Suppressor macrophage treated with lipopolysaccharide for 1 hour (primary cell): ENCODE measurements around the gene CYTH1.

Source experiments
- DNase-seq, 3 donors: peaks; one replicate each; pipeline ENCODE4 v3.0.0-alpha.2; 2020 to 2022

CYTH1 gene

DNA sequence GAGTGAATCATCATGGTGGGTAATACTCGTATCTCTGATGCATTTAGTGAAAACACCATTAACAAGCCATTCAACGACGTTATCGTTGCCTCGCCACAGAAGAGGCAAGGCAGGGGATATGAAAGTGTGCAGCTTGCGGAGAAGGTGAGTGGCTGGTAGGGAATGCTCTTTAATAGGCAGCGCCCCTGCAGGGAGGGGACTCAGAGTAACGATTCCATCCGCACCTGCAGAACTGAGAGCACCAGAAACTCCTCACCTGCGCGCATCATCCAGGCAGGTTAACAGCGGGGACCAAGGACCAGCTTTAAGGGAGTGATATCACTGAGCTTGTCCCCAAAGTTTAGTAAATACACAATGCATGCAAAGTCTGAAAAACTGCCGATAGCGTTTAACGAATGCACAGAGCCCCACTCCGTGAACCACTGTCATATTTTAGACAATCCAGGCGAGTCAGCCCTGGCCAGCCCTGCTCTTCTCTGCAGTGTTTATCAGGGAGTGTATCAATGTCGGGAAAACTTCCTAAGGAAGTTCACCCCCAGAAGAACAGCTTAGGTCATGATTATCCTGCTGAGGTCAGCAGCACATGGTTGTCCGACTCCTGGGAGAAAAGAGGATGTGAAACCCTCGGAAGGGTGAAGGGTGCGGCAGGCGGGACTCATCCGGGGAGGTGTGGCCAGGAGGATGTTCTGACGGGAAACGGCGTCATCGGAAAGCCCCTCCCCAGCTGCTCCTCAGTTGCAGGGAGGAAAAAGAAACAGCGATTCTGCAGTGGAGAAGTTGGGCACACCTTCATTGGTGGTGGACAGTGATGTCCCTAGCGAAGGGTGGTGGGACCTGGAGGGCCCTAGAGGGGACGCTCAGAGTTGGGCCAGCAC is 136.4 kb downstream of the CYTH1 start:
- DNase-seq = peak; percentile 98 to 99 (median 99)

DNA sequence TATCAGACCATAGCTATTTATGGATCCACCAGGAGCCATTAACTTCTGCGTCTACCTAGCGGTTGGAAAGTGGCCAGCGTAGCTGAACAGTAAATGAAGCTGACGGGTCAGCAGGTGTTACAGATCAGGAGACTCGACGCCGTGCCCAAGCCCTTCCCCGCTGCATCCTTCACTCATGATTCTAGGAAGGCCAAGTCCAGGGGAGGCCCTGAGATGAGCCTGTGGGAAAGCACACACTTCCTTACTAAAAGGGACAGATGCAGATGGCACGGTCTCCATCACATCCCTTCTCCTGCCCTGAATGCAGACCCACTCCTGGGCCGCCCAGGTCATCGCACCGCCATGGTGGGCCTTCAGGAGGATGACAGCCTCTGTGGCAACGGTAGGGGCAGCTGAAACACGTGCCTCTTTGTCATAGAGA is 137.1 kb downstream of the CYTH1 start:
- no peak for DNase-seq

DNA sequence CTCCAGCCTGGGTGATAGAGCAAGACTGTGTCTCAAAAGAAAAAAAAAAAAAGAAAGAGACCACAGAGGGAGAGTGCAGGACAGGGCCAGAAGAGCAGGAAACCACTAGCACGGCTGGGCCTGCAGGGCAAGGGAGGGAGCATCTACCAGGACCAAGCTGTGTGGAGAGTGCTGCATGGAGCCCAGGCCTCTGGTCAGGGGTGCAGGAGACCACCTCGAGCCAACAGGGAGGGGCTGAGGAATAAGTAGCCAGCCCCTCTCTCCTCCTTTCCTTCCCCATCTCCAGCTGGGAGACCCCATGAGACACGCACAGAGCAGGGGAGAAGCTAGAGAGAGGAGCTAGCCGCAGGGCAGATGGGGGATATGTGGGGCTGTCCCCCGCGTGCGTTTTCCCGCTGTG is 137.8 kb downstream of the CYTH1 start:
- no peak for DNase-seq

DNA sequence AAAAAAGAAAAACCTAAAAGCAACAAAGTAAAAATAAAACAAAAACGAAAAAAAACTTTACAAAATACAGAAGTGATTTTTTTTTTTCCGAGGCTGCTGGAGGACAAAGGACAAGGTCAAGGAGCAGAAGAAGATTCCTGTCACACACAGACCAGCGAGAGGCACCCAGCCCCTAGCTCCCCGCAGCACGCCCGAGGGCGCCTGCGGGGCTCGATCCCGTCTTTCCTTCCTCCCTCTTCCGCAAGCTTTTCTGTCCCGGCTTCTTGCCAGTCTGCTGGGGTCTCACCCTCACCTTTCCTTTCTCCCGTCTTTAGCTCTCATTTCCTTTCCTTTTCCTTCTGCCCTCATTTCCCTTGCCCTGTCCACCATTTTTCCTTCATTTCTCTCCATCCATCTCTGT is 138.7 kb downstream of the CYTH1 start:
- no peak for DNase-seq

DNA sequence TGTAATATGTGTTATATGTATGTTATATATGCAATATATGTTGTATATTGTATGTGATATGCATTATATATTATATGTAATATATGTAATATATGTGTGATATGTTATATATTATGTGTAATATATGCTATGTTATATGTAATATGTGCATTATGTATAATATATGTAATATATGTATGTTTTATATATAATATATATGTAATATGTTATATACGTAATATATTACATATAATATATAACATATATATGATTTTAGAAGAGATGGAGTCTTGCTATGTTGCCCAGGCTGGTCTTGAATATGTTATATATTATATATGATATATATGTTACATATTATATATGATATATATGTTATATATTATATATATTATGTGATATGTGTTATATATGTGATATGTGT is 139.4 kb downstream of the CYTH1 start:
- DNase-seq = no peak

DNA sequence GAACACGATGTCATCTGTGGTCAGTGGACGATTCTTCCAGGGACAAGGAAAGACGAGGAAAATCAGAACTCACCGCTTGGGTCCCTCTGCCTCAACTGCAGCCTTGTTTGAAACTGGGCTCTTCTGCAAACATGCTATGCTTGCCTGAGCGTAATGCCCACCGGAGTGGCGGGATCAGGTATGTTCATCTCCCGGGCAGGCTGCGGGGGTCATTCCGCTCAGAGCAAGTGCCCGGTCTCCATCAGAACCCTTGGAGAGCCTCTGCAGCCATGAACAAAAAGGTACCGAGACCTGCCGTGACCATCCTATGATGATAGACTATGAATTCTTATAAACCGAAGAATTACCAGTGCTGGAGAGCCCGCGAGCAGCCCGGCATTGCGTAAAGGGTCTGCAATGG is 140.4 kb downstream of the CYTH1 start:
- no peak for DNase-seq

DNA sequence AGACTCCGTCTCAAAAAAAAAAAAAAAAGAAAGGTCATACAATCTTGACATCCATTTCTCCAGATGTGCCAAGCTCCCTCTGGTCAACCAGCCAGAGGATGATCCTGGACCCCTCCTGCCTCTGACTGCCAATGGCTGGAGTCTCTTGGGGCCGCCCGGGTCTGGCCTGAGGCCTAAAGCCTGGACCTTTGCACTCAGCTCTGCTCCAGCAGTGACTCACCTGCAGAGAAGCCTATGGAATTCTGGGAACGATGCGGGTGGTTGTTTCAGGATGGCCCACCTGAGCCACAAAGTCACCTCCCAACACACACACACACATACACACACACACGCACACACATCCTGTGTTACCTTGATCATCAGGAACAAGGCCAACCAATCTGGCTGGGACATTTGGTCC is 140.8 kb downstream of the CYTH1 start:
- no peak for DNase-seq

DNA sequence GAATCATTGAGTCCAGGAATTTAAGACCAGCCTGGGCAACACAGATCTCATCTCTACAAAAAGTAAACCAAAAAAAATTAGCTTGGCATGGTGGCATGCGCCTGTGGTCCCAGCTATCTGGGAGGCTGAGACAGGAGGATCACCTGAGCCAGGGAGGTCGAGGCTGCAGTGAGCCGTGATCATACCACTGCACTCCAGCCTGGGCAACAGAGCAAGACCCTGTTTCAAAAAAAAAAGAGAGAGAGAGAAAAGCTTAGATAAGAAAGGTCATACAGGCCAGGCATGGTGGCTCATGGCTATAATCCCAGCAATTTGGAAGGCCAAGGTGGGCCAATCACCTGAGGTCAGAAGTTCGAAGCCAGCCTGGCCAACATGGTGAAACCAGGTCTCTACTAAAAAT is 141.4 kb downstream of the CYTH1 start:
- DNase-seq = no peak

DNA sequence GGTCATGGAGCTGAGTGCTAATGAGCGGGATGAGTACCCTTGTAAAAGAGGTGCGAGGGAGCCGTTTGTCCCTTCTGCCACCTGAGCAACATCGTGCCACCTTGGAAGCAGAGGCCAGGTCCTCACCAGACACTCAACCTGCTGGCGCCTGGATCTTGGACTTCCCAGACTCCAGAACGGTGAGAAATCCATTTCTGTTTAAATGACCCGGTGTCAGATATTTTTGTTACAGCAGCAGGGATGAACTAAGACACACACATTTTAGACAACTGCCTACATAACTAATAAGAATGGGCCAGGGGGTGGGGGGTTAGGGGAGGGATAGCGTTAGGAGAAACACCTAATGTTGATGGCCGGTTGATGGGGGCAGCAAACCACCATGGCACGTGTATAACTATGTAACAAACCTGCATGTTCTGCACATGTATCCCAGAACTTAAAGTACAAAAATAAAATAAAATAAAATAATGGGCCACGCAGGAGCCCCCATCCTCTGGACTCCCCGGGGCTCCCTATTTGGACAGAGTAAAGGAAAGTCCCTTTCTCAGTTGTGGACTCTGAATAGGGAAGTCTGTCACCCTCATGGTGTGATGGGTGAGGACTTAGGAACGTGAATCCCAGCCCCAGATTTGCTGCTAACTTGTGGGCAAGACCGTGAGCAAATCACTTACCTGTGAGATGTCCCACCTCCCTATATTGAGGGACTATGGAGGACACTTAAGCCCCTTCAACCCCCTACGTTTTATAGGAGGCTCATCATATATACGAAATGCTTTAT is 144.2 kb downstream of the CYTH1 start:
- peak; percentile 59 to 66 (median 62) for DNase-seq

DNA sequence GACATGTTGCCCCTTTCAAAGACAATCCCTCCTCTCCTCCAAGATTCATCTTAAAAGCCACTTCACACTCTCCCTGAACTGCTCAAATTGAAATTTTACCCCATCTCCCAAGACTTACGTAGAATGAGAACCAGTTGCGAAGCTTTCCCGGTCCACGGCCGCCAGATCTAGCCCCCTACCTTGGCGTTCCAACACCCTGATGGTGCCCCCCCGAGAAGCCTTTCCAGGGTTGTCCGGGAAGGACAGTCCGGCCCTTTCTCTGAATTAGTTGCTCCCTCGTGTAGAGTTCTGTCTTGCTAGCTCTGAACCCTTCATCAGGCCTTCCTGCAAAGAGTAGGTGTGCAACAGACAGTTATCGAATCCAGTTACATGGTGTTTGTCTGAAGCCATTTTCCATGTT is 144.9 kb downstream of the CYTH1 start:
- no peak for DNase-seq

DNA sequence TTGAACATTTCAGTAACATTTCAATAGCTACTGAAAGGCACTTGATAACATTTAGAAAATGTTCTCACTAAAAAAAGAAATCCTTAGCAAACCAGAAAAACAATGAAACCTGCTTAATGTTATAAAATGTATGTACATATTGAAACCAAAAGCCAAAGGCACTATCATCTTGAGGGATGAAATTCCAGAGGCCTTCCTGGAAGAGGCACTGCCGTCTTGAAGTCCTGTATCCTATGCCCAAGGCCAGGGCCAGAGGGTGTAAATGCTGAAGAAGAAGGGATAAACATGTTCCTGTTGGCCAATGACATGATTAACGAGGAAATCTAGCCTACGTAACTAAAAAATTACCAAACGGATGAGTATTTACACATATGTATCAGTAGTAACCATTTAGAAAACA is 147.9 kb downstream of the CYTH1 start:
- no peak for DNase-seq

DNA sequence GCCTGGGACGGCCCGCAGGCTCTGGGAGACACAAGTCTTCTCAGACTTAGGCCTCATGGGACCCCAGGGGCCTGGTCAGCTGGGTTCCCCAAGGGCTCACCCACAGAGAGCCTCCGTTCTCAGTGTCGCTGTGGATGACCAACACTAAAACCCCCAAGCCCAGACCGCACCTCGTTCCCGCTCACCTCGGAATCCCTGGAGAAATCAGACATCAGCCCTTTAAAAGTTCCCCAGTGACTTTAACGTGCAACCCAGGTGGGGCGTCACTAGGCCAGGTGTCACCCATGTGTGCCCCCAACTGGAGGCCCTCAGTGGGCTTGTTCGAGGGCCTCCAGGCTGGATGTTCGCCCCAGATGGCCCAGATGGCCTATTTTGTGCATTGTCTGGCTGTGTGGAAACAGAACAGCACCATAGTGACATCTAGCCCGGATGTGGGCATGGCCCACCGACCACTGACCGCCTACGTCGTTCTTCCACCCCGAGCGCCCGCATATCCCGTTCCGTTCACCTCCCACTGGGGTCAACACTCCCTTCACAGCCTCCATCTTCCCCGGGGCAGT is 152.6 kb downstream of the CYTH1 start:
- no peak for DNase-seq

DNA sequence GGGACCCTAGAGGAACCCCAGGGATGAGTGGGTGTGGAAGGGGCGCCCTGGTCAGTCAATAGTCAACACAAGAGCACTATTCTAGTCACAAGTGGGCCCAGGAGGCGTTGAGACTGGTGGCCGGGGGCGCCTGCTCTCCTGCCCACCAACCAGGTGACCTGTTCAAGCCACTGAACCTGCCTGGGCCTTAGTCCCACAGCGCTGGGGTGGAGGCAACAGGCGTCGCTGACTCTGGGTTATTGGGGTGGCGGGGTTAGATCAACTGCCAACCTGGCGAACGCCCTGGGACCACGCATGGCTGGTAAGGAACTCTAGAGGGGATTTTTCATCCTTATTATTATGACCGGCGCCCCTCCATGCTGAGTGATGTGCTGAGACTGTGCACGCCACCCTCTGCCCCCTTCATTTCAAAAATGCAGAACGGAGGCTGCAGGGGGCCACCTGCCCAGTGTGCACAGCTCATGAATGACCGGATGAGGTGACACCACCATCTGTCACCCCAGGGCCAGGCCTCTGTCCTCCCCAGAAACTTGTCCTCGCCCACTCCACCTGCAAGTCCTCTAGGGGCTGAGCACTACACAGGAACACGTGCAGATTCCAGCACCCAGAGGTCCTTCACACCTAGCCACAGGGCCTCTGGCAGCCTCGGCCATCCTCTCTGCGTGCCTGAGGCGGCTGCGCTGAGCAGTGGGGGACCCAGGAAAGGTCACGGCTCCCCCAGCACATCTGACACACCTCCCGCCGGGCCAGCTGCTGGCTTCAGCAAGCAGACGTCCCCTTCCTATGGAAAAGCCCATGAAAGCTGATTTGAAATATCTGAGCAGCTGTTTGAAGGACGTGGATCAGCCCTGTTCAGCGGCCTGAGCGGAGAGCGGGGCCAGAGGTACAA is 153.3 kb downstream of the CYTH1 start:
- DNase-seq = no peak

DNA sequence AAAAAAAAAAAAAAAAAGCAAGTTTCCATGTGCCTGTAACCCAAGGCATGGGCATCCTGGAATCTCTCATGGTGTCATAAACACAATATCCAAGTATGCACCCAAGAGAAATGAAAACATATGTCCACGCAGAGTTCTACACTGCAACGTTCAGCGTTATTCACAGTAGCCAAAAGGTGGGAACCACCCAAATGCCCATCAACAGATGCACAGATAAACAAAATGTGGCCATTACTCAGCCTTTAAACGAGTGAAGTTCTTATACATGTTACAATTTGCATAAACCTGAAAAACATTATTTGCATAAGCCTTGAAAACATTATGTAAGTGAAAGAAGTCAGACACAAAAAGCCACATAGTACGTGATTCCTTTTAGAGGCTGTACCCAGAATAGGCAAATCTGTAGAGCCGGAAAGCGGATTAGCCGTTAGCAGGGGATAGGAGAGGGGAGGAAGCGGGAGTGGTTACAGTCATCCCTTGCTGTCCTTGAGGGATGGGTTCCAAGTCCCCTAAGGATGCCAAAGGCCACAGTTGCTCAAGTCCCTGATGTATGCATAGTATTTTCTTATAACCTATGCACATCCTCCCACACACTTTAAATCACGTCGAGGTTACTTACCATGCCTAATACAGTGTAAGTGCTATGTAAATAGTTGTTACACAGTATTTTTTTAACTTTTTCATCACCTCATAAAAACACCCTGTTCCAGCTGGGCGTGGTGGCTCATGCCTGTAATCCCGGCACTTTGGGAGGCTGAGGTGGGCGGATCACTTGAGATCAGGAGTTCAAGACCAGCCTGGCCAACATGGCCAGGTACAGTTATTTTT is 157.5 kb downstream of the CYTH1 start:
- no peak for DNase-seq
